Ascending aorta (tissue), 2 donors: ENCODE data around the gene TRABD2A. TPM values are rescaled to one million over a fixed set of nuclear protein-coding genes. Genes with fewer than 3 reads are reported as not detected.
A peak's percentile ranks its signal among the peaks of the same experiment; 100 is the strongest.

ENCODE experiments used
- DNase-seq, 2 donors: peaks; one replicate each; pipeline ENCODE4 v3.0.0-alpha.2; 2019; ENCODE audit warnings: low spot score in 2 of 2
- H3K27ac ChIP-seq, 2 donors: fragments of 200-600 bp; sonication (generic); one replicate each; pipeline ENCODE4 v1.5.1; 2016 to 2017; ENCODE audit warnings: mild to moderate bottlenecking in 1 of 2
- H3K27me3 ChIP-seq: fragments of 200-600 bp; sonication (generic); one replicate; pipeline ENCODE4 v1.5.1; 2017
- H3K36me3 ChIP-seq, 2 donors: fragments of 200-600 bp; sonication (generic); one replicate each; pipeline ENCODE4 v1.5.1; 2016
- H3K4me1 ChIP-seq, 2 donors: fragments of 200-600 bp; sonication (generic); one replicate each; pipeline ENCODE4 v1.5.1; 2016 to 2017; ENCODE audit warnings: mild to moderate bottlenecking in 1 of 2
- H3K4me3 ChIP-seq, 2 donors: fragments of 200-600 bp; sonication (generic); one replicate each; pipeline ENCODE4 v1.5.1; 2016 to 2017; ENCODE audit warnings: mild to moderate bottlenecking in 1 of 2
- H3K9me3 ChIP-seq, 2 donors: fragments of 200-600 bp; sonication (generic); one replicate each; pipeline ENCODE4 v1.5.1; 2016
- CTCF ChIP-seq, 3 experiments: fragments of 200-600 bp in 2 of 3; fragments of 450-650 bp in 1 of 3; sonication (generic) in 2 of 3; IDR thresholded peaks; one replicate each; pipeline ENCODE4 v1.5.1; 2016 to 2019; ENCODE audit warnings: antibody characterized with exemption in 3 of 3, mild to moderate bottlenecking in 1 of 3, moderate library complexity in 1 of 3
- intact Hi-C: fragments of 100-400 bp; cut with DNase I; formaldehyde crosslinking; loops from one replicate; pipeline ENCODE4 v1.15.1; 2023
- total RNA-seq: library from RNA; depleted of rRNA; stranded (reverse); fragments of >200 nt; gene quantifications from one replicate; pipeline ENCODE4 v1.1.0, GENCODE V29; 2016

The TRABD2A gene
- total RNA-seq, 1 donor from 2014 or later = 1.1 TPM

GRCh38 chr2:84894758-84895520 lies 14.1 kb upstream of the TRABD2A start:
- peak overlapping the region in 1 of 2 donors; percentile 39 for H3K27ac ChIP-seq
- H3K9me3 ChIP-seq = no peaks in the 10 kb centered on the region
- H3K36me3 ChIP-seq = no peaks in the 10 kb centered on the region
- no peak overlapping the region for H3K4me3 ChIP-seq
- no peaks in the 10 kb centered on the region for H3K27me3 ChIP-seq
- H3K4me1 ChIP-seq = peaks cover 3 to 5% of the 10 kb centered on the region in 2 donors
- peak in 1 of 2 donors; percentile 60 for DNase-seq
- intact Hi-C loops = no loop called here
- no peak for TF ChIP-seq CTCF (IDR thresholded peaks at IDR 0.05)

- Histone ChIP-seq H3K4me1 (peaks cover 3 to 5% of the 10 kb centered on the region in 2 donors), H3K9me3 (no peaks in the 10 kb centered on the region), H3K27me3 (no peaks in the 10 kb centered on the region), H3K36me3 (no peaks in the 10 kb centered on the region), H3K4me3 (no peak overlapping the region), H3K27ac (no peak overlapping the region)
- peak in 1 of 2 donors; percentile 60 for DNase-seq
- no peak for TF ChIP-seq CTCF (IDR thresholded peaks at IDR 0.05)
- intact Hi-C loops = no loop called here
Observed at GRCh38 chr2:84894131-84894586, 13.3 kb upstream of the TRABD2A start.

- H3K36me3 ChIP-seq = no peaks in the 10 kb centered on the region
- peaks cover 0 to 5% of the 10 kb centered on the region in 2 donors for H3K4me1 ChIP-seq
- no peak for TF ChIP-seq CTCF (IDR thresholded peaks at IDR 0.05)
- intact Hi-C loops = no loop called here
- no peak overlapping the region for H3K27ac ChIP-seq
- no peak overlapping the region for H3K4me3 ChIP-seq
- H3K9me3 ChIP-seq = no peaks in the 10 kb centered on the region
- DNase-seq = peak in 1 of 2 donors; percentile 61
- no peaks in the 10 kb centered on the region for H3K27me3 ChIP-seq
Observed at GRCh38 chr2:84891355-84892010, 10.6 kb upstream of the TRABD2A start.

- intact Hi-C loops = no loop called here
- no peak for TF ChIP-seq CTCF (IDR thresholded peaks at IDR 0.05)
- H3K27me3 ChIP-seq = no peaks in the 10 kb centered on the region
- H3K4me1 ChIP-seq = peaks cover 0 to 5% of the 10 kb centered on the region in 2 donors
- H3K9me3 ChIP-seq = no peaks in the 10 kb centered on the region
- H3K4me3 ChIP-seq = no peak overlapping the region
- peak overlapping the region in 1 of 2 donors; percentile 44 for H3K27ac ChIP-seq
- peak in 1 of 2 donors; percentile 45 for DNase-seq
- no peaks in the 10 kb centered on the region for H3K36me3 ChIP-seq
Observed at GRCh38 chr2:84889332-84889731, 8.4 kb upstream of the TRABD2A start.

- intact Hi-C loops = no loop called here
- Histone ChIP-seq H3K9me3 (no peaks in the 10 kb centered on the region), H3K4me3 (peak overlapping the region; percentile 12 to 36), H3K36me3 (no peaks in the 10 kb centered on the region), H3K4me1 (peaks cover 0 to 5% of the 10 kb centered on the region in 2 donors), H3K27me3 (no peaks in the 10 kb centered on the region), H3K27ac (peak overlapping the region in 1 of 2 donors; percentile 44)
- DNase-seq = peak in 1 of 2 donors; percentile 68
- no peak for TF ChIP-seq CTCF (IDR thresholded peaks at IDR 0.05)
Observed at GRCh38 chr2:84888401-84889276, 7.8 kb upstream of the TRABD2A start.
